Right atrium auricular region (tissue), 2 donors: ENCODE measurements around the gene ATG5. TPM values are rescaled to one million over a fixed set of nuclear protein-coding genes. Genes with fewer than 3 reads are reported as not detected.

ENCODE experiments used
- DNase-seq: peaks from one replicate; pipeline ENCODE4 v3.0.0-alpha.2; 2019; ENCODE audit warnings: low spot score
- H3K27ac ChIP-seq, 2 donors: fragments of 200-600 bp; sonication (generic); 1 replicate in 1 of 2; 2 replicates in 1 of 2; pipeline ENCODE4 v1.5.1; 2016 to 2019
- H3K27me3 ChIP-seq, 2 donors: fragments of 200-600 bp; sonication (generic); one replicate each; pipeline versions ENCODE4 v1.5.1 to v1.6.0; 2017 to 2019
- H3K36me3 ChIP-seq: fragments of 200-600 bp; sonication (generic); one replicate; pipeline ENCODE4 v1.5.1; 2016
- H3K4me1 ChIP-seq, 2 donors: fragments of 200-600 bp; sonication (generic); one replicate each; pipeline versions ENCODE4 v1.5.1 to v1.6.0; 2017 to 2019
- H3K4me3 ChIP-seq, 2 donors: fragments of 200-600 bp; sonication (generic); 1 replicate in 1 of 2; 2 replicates in 1 of 2; pipeline ENCODE4 v1.5.1; 2017 to 2019; ENCODE audit warnings: mild to moderate bottlenecking in 1 of 2, moderate library complexity in 1 of 2
- H3K9me3 ChIP-seq, 2 donors: fragments of 200-600 bp; sonication (generic); one replicate each; pipeline ENCODE4 v1.5.1; 2019
- total RNA-seq, 2 donors: library from RNA; depleted of rRNA; stranded (reverse); fragments of >200 nt; gene quantifications; one replicate each; pipeline ENCODE4 v1.1.0, GENCODE V29; 2016
- TF ChIP-seq, protein P1 (sequence below), 2 donors: fragments of 200-600 bp; sonication (generic); IDR thresholded peaks; one replicate each; pipeline ENCODE4 v1.5.1; 2019; ENCODE audit warnings: antibody characterized with exemption in 2 of 2

Gene ATG5
- total RNA-seq, 2 donors from 2014 or later: 11.0 to 18.0 TPM

DNA sequence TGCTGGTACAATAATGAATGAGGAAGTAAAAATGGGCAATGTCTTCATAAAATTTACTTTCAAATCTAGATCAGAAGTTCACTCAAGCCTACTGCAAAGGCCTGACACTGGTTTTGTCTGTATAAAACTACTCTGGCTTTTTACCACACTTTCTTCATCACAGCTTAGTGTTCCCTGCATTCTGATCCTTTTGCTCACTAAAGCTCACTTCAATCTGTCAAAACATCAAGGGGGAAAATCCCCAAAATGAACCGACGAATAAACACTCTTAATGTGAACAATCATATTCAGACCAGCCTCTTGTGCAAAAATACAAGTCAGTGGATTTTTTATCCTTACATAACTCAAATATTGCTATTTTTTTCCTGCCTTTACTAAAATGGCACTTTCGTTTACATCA lies 140.9 kb downstream of the ATG5 start:
- Histone ChIP-seq H3K4me3 (no peak overlapping the region), H3K36me3 (no peaks in the 10 kb centered on the region), H3K27ac (no peak overlapping the region), H3K27me3 (no peaks in the 10 kb centered on the region), H3K9me3 (no peaks in the 10 kb centered on the region), H3K4me1 (no peaks in the 10 kb centered on the region)
- no peak for DNase-seq
- TF ChIP-seq, protein P1, sequence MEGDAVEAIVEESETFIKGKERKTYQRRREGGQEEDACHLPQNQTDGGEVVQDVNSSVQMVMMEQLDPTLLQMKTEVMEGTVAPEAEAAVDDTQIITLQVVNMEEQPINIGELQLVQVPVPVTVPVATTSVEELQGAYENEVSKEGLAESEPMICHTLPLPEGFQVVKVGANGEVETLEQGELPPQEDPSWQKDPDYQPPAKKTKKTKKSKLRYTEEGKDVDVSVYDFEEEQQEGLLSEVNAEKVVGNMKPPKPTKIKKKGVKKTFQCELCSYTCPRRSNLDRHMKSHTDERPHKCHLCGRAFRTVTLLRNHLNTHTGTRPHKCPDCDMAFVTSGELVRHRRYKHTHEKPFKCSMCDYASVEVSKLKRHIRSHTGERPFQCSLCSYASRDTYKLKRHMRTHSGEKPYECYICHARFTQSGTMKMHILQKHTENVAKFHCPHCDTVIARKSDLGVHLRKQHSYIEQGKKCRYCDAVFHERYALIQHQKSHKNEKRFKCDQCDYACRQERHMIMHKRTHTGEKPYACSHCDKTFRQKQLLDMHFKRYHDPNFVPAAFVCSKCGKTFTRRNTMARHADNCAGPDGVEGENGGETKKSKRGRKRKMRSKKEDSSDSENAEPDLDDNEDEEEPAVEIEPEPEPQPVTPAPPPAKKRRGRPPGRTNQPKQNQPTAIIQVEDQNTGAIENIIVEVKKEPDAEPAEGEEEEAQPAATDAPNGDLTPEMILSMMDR (IDR thresholded peaks at IDR 0.05): no peak

DNA sequence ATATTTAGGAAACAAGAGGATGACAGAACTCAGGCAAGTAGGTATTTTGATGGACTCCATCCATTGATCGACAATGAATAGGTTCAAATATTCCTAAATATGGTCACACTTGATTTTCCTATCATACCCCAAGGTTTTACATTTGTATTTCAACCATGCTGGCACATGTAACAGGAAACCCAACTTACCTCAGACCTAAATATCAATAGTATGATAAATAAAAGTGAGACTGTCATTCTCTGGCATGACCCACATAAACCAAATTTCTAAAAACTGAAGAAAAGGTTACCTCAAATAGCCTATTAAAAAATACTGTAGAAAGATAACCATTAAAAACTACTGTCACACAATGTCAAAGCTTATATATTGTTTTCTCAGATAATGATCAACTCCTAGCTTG lies 142.1 kb downstream of the ATG5 start:
- Histone ChIP-seq H3K27me3 (no peaks in the 10 kb centered on the region), H3K36me3 (no peaks in the 10 kb centered on the region), H3K27ac (no peak overlapping the region), H3K9me3 (no peaks in the 10 kb centered on the region), H3K4me1 (no peaks in the 10 kb centered on the region), H3K4me3 (no peak overlapping the region)
- DNase-seq: no peak
- TF ChIP-seq, protein P1 (IDR thresholded peaks at IDR 0.05): no peak

DNA sequence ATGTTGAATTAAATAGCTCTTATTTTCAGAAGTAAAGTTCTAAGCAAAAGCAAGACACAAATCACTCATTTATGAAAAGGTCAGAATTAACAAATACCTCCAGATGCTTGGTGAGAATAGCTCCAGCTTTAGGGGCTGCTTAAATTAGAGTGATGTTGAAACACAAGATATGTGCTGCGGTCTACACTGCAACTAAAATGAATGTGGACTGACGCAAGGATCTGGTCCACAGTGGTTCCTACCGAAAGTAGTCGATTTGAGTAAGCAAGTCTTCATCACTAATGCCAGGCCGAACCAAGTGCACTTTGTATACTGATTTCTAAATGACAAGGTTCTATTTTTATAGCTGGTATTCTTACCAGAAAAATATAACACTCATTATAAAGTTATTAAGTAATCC lies 143.1 kb downstream of the ATG5 start:
- DNase-seq: no peak
- H3K9me3 ChIP-seq: no peaks in the 10 kb centered on the region
- H3K4me1 ChIP-seq: no peaks in the 10 kb centered on the region
- no peak overlapping the region for H3K27ac ChIP-seq
- H3K27me3 ChIP-seq: no peaks in the 10 kb centered on the region
- TF ChIP-seq, protein P1 (IDR thresholded peaks at IDR 0.05): no peak
- H3K36me3 ChIP-seq: no peaks in the 10 kb centered on the region
- H3K4me3 ChIP-seq: no peak overlapping the region

DNA sequence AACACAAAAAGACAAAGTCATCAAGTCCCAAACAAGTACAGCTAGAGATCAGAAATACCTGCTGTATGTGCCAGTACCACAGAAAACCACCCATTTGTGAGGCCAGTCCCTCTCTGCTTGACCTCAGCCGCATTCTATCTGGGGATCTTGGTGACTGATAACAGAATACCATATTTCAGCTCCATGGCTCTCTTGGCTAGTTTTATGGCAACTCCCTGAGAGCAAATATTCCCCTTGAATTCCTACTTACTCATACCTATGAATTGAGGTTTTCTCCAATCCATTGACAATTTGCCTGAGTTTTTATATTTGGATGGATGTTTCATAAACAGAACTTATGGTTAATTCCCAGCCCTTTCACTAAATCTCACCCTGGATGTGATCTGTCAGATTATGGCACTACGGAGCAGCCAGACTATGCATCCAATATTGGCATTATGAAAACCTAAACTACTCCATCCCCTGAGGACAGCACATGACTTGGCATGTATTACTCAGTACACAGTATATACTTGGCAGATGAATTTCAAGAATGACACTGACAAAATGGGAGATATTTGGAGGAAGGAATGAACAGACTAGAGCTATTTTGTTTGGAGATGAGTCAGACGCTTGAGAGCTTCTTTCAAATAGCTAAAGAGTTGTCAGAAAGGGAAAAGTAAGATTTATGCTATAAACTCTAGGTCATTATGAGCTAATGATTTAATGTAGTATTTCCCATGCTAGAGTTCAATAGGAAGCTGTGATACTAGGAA lies 143.7 kb downstream of the ATG5 start:
- no peak for DNase-seq
- H3K27me3 ChIP-seq: no peaks in the 10 kb centered on the region
- H3K9me3 ChIP-seq: no peaks in the 10 kb centered on the region
- no peaks in the 10 kb centered on the region for H3K4me1 ChIP-seq
- TF ChIP-seq, protein P1 (IDR thresholded peaks at IDR 0.05): no peak
- H3K36me3 ChIP-seq: no peaks in the 10 kb centered on the region
- no peak overlapping the region for H3K4me3 ChIP-seq
- no peak overlapping the region for H3K27ac ChIP-seq

DNA sequence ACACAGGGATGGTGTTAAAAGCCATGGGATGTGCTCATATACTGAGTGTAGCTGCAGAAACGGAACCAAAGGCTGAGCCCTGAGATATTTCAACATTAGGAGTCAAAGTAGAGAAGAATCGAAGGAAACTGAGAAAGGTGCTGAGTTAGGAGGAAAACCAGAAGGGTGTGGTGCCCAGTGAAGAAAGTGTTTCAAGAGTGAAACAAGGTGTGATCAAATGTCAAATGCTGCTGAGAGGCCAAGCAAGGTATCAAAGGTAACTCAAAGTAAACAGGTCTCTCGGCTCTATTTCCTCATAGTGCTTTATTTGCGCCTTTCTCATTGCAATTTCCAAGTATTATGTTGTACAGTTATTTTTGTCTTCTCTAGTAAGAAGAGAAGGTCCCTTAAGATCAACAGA lies 145.4 kb downstream of the ATG5 start:
- TF ChIP-seq, protein P1 (IDR thresholded peaks at IDR 0.05): no peak
- Histone ChIP-seq H3K36me3 (no peaks in the 10 kb centered on the region), H3K27ac (no peak overlapping the region), H3K9me3 (no peaks in the 10 kb centered on the region), H3K4me3 (no peak overlapping the region), H3K4me1 (no peaks in the 10 kb centered on the region), H3K27me3 (no peaks in the 10 kb centered on the region)
- no peak for DNase-seq

DNA sequence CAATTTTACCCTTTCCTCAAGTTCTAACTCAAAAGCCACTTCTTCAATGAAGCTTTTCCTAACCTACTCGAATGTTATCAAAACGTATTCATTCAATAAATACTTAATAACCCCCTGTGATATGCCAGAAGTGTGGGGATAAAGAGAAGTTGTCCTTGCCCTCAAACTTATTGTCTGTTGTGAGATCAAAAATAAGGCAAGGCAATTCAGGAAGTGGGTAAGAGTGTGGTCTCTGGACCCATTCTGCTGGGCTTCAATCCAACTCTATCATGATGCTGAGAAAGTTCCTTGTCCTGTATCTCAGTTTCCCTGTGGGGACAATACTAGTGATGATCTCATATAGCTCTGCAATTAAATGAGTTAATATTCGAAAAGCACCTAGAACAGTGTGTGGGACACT lies 146.7 kb downstream of the ATG5 start:
- Histone ChIP-seq H3K27ac (no peak overlapping the region), H3K27me3 (no peaks in the 10 kb centered on the region), H3K4me1 (no peaks in the 10 kb centered on the region), H3K9me3 (no peaks in the 10 kb centered on the region), H3K36me3 (no peaks in the 10 kb centered on the region), H3K4me3 (no peak overlapping the region)
- TF ChIP-seq, protein P1 (IDR thresholded peaks at IDR 0.05): no peak
- DNase-seq: no peak
